ENCODE measurements around the gene SEMA4B. TPM values are rescaled to one million over a fixed set of nuclear protein-coding genes. Genes with fewer than 3 reads are reported as not detected.

Gene SEMA4B
- polyA plus RNA-seq, 1 experiment: 13.5 TPM

GRCh38 chr15:90210593-90210992 is 9.5 kb downstream of the SEMA4B start:
- DNase-seq (ENCODE audit: low read depth, low spot score): no peak
- no peak overlapping the region for H3K27ac ChIP-seq (ENCODE audit: low read depth, low read length)
- ChIA-PET POLR2A (no interaction called here), CTCF (interaction anchor here (0.6 kb wide), 1 partner anchor 712 kb away, joined by 3 read pairs; no protein-coding TSS in a partner anchor)
- no peak overlapping the region for H3K4me3 ChIP-seq (ENCODE audit: low read depth, low read length)
- H3K9me3 ChIP-seq (ENCODE audit: control insufficient read depth, insufficient read depth, low read length): no peaks in the 10 kb centered on the region
- H3K27me3 ChIP-seq (ENCODE audit: control insufficient read depth, insufficient read depth, low read length): no peaks in the 10 kb centered on the region
- TF ChIP-seq CTCF (IDR thresholded peaks at IDR 0.05; ENCODE audit: low read depth, low read length): no peak

GRCh38 chr15:90211009-90211408 is 9.9 kb downstream of the SEMA4B start:
- POLR2A ChIA-PET: no interaction called here

GRCh38 chr15:90211440-90212143 is 10.5 kb downstream of the SEMA4B start:
- POLR2A ChIA-PET: interaction anchor here (0.6 kb wide), 1 partner anchor 55 kb away, joined by 5 read pairs; no protein-coding TSS in a partner anchor
- H3K27ac ChIP-seq (ENCODE audit: low read depth, low read length): peak overlapping the region; percentile 11

More at GRCh38 chr15:90211009-90211408, 9.9 kb downstream of the SEMA4B start:
- Histone ChIP-seq H3K9me3 (ENCODE audit: control insufficient read depth, insufficient read depth, low read length) (no peaks in the 10 kb centered on the region), H3K27me3 (ENCODE audit: control insufficient read depth, insufficient read depth, low read length) (no peaks in the 10 kb centered on the region), H3K4me3 (ENCODE audit: low read depth, low read length) (no peak overlapping the region), H3K27ac (ENCODE audit: low read depth, low read length) (no peak overlapping the region)
- CTCF ChIA-PET: interaction anchor here (0.6 kb wide), 1 partner anchor 711 kb away, joined by 3 read pairs; no protein-coding TSS in a partner anchor
- no peak for DNase-seq (ENCODE audit: low read depth, low spot score)
- TF ChIP-seq CTCF (IDR thresholded peaks at IDR 0.05; ENCODE audit: low read depth, low read length): no peak

GRCh38 chr15:90212221-90213098 is 11.3 kb downstream of the SEMA4B start:
- Histone ChIP-seq H3K4me3 (ENCODE audit: low read depth, low read length) (no peak overlapping the region), H3K9me3 (ENCODE audit: control insufficient read depth, insufficient read depth, low read length) (no peaks in the 10 kb centered on the region), H3K27me3 (ENCODE audit: control insufficient read depth, insufficient read depth, low read length) (no peaks in the 10 kb centered on the region), H3K27ac (ENCODE audit: low read depth, low read length) (no peak overlapping the region)
- CTCF ChIA-PET: interaction anchor here (0.7 to 1.8 kb wide), 3 partner anchors 7 to 20 kb away, joined by 3 to 6 read pairs (median 4); no protein-coding TSS in a partner anchor
- DNase-seq (ENCODE audit: low read depth, low spot score): no peak
- POLR2A ChIA-PET: interaction anchor here (0.6 kb wide), 1 partner anchor 56 kb away, joined by 5 read pairs; no protein-coding TSS in a partner anchor
- TF ChIP-seq CTCF (IDR thresholded peaks at IDR 0.05; ENCODE audit: low read depth, low read length): no peak

More at GRCh38 chr15:90211440-90212143, 10.5 kb downstream of the SEMA4B start:
- CTCF ChIA-PET: interaction anchor here (0.7 to 1.8 kb wide), 3 partner anchors 8 to 21 kb away, joined by 3 to 6 read pairs (median 4); no protein-coding TSS in a partner anchor
- TF ChIP-seq CTCF (IDR thresholded peaks at IDR 0.05; ENCODE audit: low read depth, low read length): no peak
- no peaks in the 10 kb centered on the region for H3K9me3 ChIP-seq (ENCODE audit: control insufficient read depth, insufficient read depth, low read length)
- H3K27me3 ChIP-seq (ENCODE audit: control insufficient read depth, insufficient read depth, low read length): no peaks in the 10 kb centered on the region
- no peak overlapping the region for H3K4me3 ChIP-seq (ENCODE audit: low read depth, low read length)
- DNase-seq (ENCODE audit: low read depth, low spot score): no peak
